CD14-positive monocyte (primary cell): ENCODE results near the gene FKBP6. TPM values are rescaled to one million over a fixed set of nuclear protein-coding genes. Genes with fewer than 3 reads are reported as not detected.

ENCODE experiments used
- DNase-seq, 3 donors: peaks; one replicate each; pipeline ENCODE4 v3.0.0-alpha.2; 2011 to 2022
- H2AFZ ChIP-seq: 2 replicates; pipeline ENCODE4 v1.6.0; 2012; ENCODE audit warnings: mild to moderate bottlenecking, low read depth, low read length, inconsistent platforms; ENCODE audit not compliant: insufficient read depth, poor library complexity, severe bottlenecking
- H3K27ac ChIP-seq, 2 donors: 1 replicate in 1 of 2; 2 replicates in 1 of 2; pipeline ENCODE4 v1.5.1; 2012 to 2013; ENCODE audit warnings: low read length in 2 of 2, control low read depth in 1 of 2, inconsistent platforms in 1 of 2, low read depth in 1 of 2, mild to moderate bottlenecking in 1 of 2
- H3K27me3 ChIP-seq, 2 donors: one replicate each; pipeline versions ENCODE4 v1.6.0 to v1.6.1; 2011 to 2013; ENCODE audit warnings: low read length in 2 of 2; ENCODE audit not compliant: control insufficient read depth in 2 of 2, insufficient read depth in 2 of 2
- H3K36me3 ChIP-seq, 2 donors: replicated peaks in 1 of 2; 1 replicate in 1 of 2; 2 replicates in 1 of 2; pipeline versions ENCODE4 v1.5.1 to v1.6.1; 2012 to 2013; ENCODE audit warnings: low read length in 2 of 2, control low read depth in 1 of 2, inconsistent platforms in 1 of 2, mild to moderate bottlenecking in 1 of 2; ENCODE audit not compliant: insufficient read depth in 2 of 2, control insufficient read depth in 1 of 2
- H3K4me1 ChIP-seq, 2 donors: 1 replicate in 1 of 2; 2 replicates in 1 of 2; pipeline versions ENCODE4 v1.5.1 to v1.6.1; 2012 to 2013; ENCODE audit warnings: low read length in 2 of 2, control low read depth in 1 of 2, inconsistent platforms in 1 of 2, mild to moderate bottlenecking in 1 of 2, moderate library complexity in 1 of 2; ENCODE audit not compliant: insufficient read depth in 2 of 2, control insufficient read depth in 1 of 2
- H3K4me2 ChIP-seq: replicated peaks from 2 replicates; pipeline ENCODE3; 2012; ENCODE audit warnings: low read length, moderate library complexity, mild to moderate bottlenecking; ENCODE audit not compliant: poor library complexity, severe bottlenecking; ENCODE audit errors: extremely low read depth
- H3K4me3 ChIP-seq, 3 experiments: fragments of 200-600 bp in 1 of 3; sonication (generic) in 1 of 3; replicated peaks in 1 of 3; 1 replicate in 2 of 3; 2 replicates in 1 of 3; pipeline ENCODE4 v1.5.1; 2011 to 2013; ENCODE audit warnings: low read length in 3 of 3, mild to moderate bottlenecking in 3 of 3, control low read depth in 2 of 3, low read depth in 2 of 3, inconsistent platforms in 1 of 3, moderate library complexity in 1 of 3
- H3K79me2 ChIP-seq: 2 replicates; pipeline ENCODE4 v1.6.0; 2012; ENCODE audit warnings: mild to moderate bottlenecking, control low read depth, inconsistent platforms, low read length, moderate library complexity; ENCODE audit not compliant: insufficient read depth
- H3K9ac ChIP-seq: 2 replicates; pipeline ENCODE4 v1.6.0; 2017; ENCODE audit warnings: low read length, mild to moderate bottlenecking; ENCODE audit not compliant: insufficient read depth, poor library complexity, severe bottlenecking
- H3K9me3 ChIP-seq, 2 donors: replicated peaks in 1 of 2; 1 replicate in 1 of 2; 2 replicates in 1 of 2; pipeline versions ENCODE4 v1.5.1 to v1.6.1; 2012 to 2013; ENCODE audit warnings: low read length in 2 of 2, control low read depth in 1 of 2; ENCODE audit not compliant: control insufficient read depth in 1 of 2, insufficient read depth in 1 of 2
- H4K20me1 ChIP-seq: 2 replicates; pipeline ENCODE4 v1.6.0; 2012; ENCODE audit warnings: mild to moderate bottlenecking, low read length, control low read depth, moderate library complexity; ENCODE audit not compliant: insufficient read depth
- H3K27ac Mint-ChIP-seq, 7 donors: one replicate each; pipeline ENCODE4 v1.8.0; 2020; ENCODE audit warnings: mild to moderate bottlenecking in 7 of 7, mixed read lengths in 7 of 7, moderate library complexity in 6 of 7, inconsistent platforms in 2 of 7
- H3K27me3 Mint-ChIP-seq, 3 donors: one replicate each; pipeline ENCODE4 v1.8.0; 2021 to 2022; ENCODE audit warnings: low read depth in 3 of 3, mild to moderate bottlenecking in 3 of 3, mixed read lengths in 3 of 3, moderate library complexity in 3 of 3, inconsistent platforms in 1 of 3
- H3K36me3 Mint-ChIP-seq, 2 donors: one replicate each; pipeline ENCODE4 v1.8.0; 2020; ENCODE audit warnings: mixed read lengths in 2 of 2, inconsistent platforms in 1 of 2, mild to moderate bottlenecking in 1 of 2
- H3K4me1 Mint-ChIP-seq: one replicate; pipeline ENCODE4 v1.8.0; 2020; ENCODE audit warnings: mild to moderate bottlenecking, mixed read lengths
- H3K4me3 Mint-ChIP-seq, 2 donors: one replicate each; pipeline ENCODE4 v1.8.0; 2020; ENCODE audit warnings: mild to moderate bottlenecking in 2 of 2, mixed read lengths in 2 of 2, moderate library complexity in 1 of 2
- H3K9me3 Mint-ChIP-seq, 7 donors: one replicate each; pipeline ENCODE4 v1.8.0; 2020 to 2022; ENCODE audit warnings: mixed read lengths in 7 of 7, mild to moderate bottlenecking in 6 of 7, moderate library complexity in 6 of 7, inconsistent platforms in 2 of 7
- WGBS: methylation state at CpG from one replicate; pipeline ENCODE4 v1.1.5; 2013; ENCODE audit warnings: missing lambda C conversion rate; ENCODE audit not compliant: insufficient coverage; 5-methylcytosine and 5-hydroxymethylcytosine counted together
- intact Hi-C, 2 donors: fragments of 100-400 bp; cut with micrococcal nuclease; formaldehyde crosslinking; loops; one replicate each; pipeline versions ENCODE4 v1.15.0 to v1.15.1; 2023
- polyA plus RNA-seq, 3 donors: library from polyadenylated mRNA; depleted of rRNA in 1 of 3; unstranded in 2 of 3; stranded (reverse) in 1 of 3; fragments of 300-500 nt in 2 of 3; fragments of >200 nt in 1 of 3; fragmentation: Illumina TruSeq in 2 of 3; gene quantifications; 1 replicate in 2 of 3; 2 replicates in 1 of 3; pipeline ENCODE4 v1.2.3, GENCODE V29; 2012 to 2021
- TF ChIP-seq, protein P1 (sequence below): fragments of 200-600 bp; IDR thresholded peaks from one replicate; pipeline ENCODE4 v1.8.0; 2022; ENCODE audit warnings: antibody characterized with exemption, mild to moderate bottlenecking

The FKBP6 gene
- polyA plus RNA-seq, 3 donors = 0.17 TPM; not detected in 2

DNA sequence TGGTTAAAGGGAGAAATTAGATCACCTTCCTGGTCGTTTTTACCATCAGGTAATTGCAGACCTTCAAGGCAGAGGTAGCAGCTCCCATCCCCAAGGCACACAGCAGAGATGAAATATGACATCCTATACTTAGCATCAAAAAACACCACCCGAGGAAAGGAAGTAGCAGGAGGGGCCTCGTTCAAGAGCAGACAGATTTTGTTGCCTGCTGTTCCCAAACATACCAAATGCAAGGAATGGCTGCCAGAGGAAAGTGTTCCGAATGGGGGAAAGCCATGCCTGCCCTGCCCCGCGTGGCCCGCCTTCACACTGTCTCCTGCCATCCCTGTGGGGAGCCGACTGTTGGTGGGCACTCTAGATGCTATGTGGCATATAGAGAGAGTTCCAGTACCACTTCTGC, 18.0 kb downstream of the FKBP6 start:
- Mint-ChIP-seq H3K9me3 (no peaks in the 10 kb centered on the region), H3K4me3 (no peak overlapping the region), H3K4me1 (peaks cover 14% of the 10 kb centered on the region), H3K36me3 (no peaks in the 10 kb centered on the region), H3K27me3 (peaks cover 8 to 14% (median 12%) of the 10 kb centered on the region in 3 donors), H3K27ac (no peak overlapping the region)
- Histone ChIP-seq H3K4me2 (no peak overlapping the region), H3K9me3 (no peaks in the 10 kb centered on the region), H3K4me1 (peaks cover 7 to 8% of the 10 kb centered on the region in 2 donors), H4K20me1 (no peaks in the 10 kb centered on the region), H3K27ac (no peak overlapping the region), H3K36me3 (no peaks in the 10 kb centered on the region), H3K79me2 (no peaks in the 10 kb centered on the region), H3K9ac (no peak overlapping the region), H3K4me3 (no peak overlapping the region), H3K27me3 (no peaks in the 10 kb centered on the region), H2AFZ (no peak overlapping the region)
- TF ChIP-seq, protein P1, sequence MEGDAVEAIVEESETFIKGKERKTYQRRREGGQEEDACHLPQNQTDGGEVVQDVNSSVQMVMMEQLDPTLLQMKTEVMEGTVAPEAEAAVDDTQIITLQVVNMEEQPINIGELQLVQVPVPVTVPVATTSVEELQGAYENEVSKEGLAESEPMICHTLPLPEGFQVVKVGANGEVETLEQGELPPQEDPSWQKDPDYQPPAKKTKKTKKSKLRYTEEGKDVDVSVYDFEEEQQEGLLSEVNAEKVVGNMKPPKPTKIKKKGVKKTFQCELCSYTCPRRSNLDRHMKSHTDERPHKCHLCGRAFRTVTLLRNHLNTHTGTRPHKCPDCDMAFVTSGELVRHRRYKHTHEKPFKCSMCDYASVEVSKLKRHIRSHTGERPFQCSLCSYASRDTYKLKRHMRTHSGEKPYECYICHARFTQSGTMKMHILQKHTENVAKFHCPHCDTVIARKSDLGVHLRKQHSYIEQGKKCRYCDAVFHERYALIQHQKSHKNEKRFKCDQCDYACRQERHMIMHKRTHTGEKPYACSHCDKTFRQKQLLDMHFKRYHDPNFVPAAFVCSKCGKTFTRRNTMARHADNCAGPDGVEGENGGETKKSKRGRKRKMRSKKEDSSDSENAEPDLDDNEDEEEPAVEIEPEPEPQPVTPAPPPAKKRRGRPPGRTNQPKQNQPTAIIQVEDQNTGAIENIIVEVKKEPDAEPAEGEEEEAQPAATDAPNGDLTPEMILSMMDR = no peak
- no peak for DNase-seq
- intact Hi-C loops = no loop called here
- WGBS = 58% methylated on average over 7 of the region's 8 CpGs

DNA sequence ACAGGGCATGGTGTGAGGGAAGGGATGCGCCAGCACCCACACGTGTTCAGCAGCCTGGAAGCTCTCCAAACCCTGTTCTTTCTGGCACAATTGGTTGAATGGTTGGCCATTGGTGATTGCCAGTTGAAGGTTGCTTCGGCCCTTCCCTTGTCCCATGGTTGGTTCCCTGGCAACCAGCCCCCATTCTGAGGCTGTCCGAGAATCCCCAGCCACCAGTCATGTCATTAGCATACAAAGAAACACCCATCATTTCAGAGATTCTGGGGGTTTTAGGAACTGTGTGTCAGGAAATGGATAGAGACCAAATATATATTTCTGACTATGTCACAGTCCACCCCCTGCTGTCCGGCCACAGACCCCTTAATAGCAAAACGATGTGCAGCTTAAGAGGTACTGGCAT, 21.8 kb downstream of the FKBP6 start:
- Mint-ChIP-seq H3K27me3 (peaks cover 3 to 12% (median 6%) of the 10 kb centered on the region in 3 donors), H3K4me3 (no peak overlapping the region), H3K9me3 (peaks cover 6 to 12% (median 8%) of the 10 kb centered on the region in 7 donors), H3K27ac (no peak overlapping the region), H3K36me3 (no peaks in the 10 kb centered on the region), H3K4me1 (no peaks in the 10 kb centered on the region)
- H4K20me1 ChIP-seq = no peaks in the 10 kb centered on the region
- H3K36me3 ChIP-seq = no peaks in the 10 kb centered on the region
- DNase-seq = no peak
- TF ChIP-seq, protein P1 = no peak
- H3K4me1 ChIP-seq = no peaks in the 10 kb centered on the region
- no peak overlapping the region for H2AFZ ChIP-seq
- WGBS = 80% methylated on average over 3 of the region's 6 CpGs
- H3K9me3 ChIP-seq = peaks cover 0 to 8% of the 10 kb centered on the region in 2 donors
- intact Hi-C loops = no loop called here
- H3K79me2 ChIP-seq = no peaks in the 10 kb centered on the region
- no peak overlapping the region for H3K27ac ChIP-seq
- no peak overlapping the region for H3K9ac ChIP-seq
- no peaks in the 10 kb centered on the region for H3K27me3 ChIP-seq
- H3K4me3 ChIP-seq = no peak overlapping the region
- no peak overlapping the region for H3K4me2 ChIP-seq
